Measurements from ENCODE around the gene APPL1.

The APPL1 gene, protein sequence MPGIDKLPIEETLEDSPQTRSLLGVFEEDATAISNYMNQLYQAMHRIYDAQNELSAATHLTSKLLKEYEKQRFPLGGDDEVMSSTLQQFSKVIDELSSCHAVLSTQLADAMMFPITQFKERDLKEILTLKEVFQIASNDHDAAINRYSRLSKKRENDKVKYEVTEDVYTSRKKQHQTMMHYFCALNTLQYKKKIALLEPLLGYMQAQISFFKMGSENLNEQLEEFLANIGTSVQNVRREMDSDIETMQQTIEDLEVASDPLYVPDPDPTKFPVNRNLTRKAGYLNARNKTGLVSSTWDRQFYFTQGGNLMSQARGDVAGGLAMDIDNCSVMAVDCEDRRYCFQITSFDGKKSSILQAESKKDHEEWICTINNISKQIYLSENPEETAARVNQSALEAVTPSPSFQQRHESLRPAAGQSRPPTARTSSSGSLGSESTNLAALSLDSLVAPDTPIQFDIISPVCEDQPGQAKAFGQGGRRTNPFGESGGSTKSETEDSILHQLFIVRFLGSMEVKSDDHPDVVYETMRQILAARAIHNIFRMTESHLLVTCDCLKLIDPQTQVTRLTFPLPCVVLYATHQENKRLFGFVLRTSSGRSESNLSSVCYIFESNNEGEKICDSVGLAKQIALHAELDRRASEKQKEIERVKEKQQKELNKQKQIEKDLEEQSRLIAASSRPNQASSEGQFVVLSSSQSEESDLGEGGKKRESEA

GRCh38 chr3:57227204-57227929 is at the start of gene APPL1:
Gene APPL1, plus strand, starts transcription at chr3:57227729. Its CDS starts 155 bp downstream, at chr3:57227884.
- TF ChIP-seq, protein P1, sequence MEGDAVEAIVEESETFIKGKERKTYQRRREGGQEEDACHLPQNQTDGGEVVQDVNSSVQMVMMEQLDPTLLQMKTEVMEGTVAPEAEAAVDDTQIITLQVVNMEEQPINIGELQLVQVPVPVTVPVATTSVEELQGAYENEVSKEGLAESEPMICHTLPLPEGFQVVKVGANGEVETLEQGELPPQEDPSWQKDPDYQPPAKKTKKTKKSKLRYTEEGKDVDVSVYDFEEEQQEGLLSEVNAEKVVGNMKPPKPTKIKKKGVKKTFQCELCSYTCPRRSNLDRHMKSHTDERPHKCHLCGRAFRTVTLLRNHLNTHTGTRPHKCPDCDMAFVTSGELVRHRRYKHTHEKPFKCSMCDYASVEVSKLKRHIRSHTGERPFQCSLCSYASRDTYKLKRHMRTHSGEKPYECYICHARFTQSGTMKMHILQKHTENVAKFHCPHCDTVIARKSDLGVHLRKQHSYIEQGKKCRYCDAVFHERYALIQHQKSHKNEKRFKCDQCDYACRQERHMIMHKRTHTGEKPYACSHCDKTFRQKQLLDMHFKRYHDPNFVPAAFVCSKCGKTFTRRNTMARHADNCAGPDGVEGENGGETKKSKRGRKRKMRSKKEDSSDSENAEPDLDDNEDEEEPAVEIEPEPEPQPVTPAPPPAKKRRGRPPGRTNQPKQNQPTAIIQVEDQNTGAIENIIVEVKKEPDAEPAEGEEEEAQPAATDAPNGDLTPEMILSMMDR (conservative IDR thresholded peaks at IDR 0.05; ENCODE audit: low read depth, low read length), result no peak
- DNase-seq (ENCODE audit: low read depth), result peak; percentile 75

GRCh38 chr3:57179580-57180410 is 47.7 kb upstream of the APPL1 start:
- no peak for DNase-seq (ENCODE audit: low read depth)
- no peak overlapping the region for H3K4me3 ChIP-seq (ENCODE audit: low read length)
- TF ChIP-seq, protein P1 (conservative IDR thresholded peaks at IDR 0.05; ENCODE audit: low read depth, low read length), result peak; percentile 67

More at GRCh38 chr3:57227204-57227929, at the start of gene APPL1:
- H3K4me3 ChIP-seq (ENCODE audit: low read length), result peak within 1 kb of the TSS; percentile 86

DNA sequence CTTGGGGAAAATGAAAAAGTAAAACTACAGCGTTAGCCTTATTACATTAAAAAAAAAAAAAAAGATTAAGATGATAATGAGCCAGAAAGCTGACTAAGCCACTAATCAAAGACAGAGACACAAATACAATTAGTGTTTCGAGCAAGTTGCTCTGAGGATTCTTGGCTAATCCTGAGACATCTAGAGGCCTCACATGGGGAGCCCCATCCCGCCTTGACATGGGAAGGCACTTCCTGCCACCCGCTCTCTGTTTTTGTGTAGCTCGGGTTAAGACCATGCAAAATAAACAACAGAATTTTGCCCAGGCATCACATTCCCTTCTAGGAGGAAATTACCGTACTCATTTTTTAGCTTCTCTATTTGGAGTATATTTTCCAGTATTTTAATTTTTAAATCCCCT is 43.0 kb upstream of the APPL1 start:
- DNase-seq (ENCODE audit: low read depth), result no peak
- TF ChIP-seq, protein P1 (conservative IDR thresholded peaks at IDR 0.05; ENCODE audit: low read depth, low read length), result no peak
- H3K4me3 ChIP-seq (ENCODE audit: low read length), result no peak overlapping the region

DNA sequence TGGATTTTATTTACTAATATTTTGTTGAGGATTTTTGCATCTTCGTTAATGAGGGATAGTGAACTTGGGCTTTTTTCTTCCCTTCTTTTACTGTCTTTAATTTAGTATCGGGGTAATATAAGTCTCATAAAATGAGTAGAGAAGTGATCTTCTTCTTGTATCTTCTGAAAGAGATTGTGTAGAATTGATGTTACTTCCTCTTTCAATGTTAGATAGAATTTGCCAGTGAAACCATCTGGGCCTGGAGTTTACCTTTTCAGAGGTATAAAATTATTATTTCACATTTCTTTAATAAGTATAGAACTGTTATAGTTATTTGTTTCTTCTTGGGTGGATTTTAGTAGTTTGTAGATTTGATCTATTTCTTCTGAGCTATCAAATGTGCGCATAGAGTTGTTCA is 35.5 kb upstream of the APPL1 start:
- no peak for DNase-seq (ENCODE audit: low read depth)
- no peak overlapping the region for H3K4me3 ChIP-seq (ENCODE audit: low read length)
- TF ChIP-seq, protein P1 (conservative IDR thresholded peaks at IDR 0.05; ENCODE audit: low read depth, low read length), result no peak

GRCh38 chr3:57194641-57195040 is 32.9 kb upstream of the APPL1 start:
- H3K4me3 ChIP-seq (ENCODE audit: low read length), result no peak overlapping the region
- TF ChIP-seq, protein P1 (conservative IDR thresholded peaks at IDR 0.05; ENCODE audit: low read depth, low read length), result no peak

DNA sequence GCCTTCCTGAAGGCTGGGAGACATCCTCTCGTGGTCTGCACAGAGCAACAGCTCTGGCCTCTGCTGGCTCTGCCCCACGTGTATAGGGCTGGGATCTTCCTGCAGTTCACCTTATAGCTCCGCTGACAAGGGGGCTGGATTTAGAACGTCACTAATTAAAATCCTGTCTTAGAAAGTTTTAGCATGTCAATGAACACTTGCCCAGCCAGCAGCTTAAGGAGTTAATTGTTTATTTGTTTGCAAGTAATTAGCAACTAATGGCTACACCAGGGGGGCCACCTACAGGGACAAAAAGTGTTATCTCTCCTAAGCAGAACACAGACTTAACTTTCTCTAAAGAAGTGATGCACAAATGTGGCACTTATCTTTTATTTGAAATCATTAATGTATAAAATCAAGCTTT is 27.6 kb upstream of the APPL1 start, which contains the start of gene HESX1:
Gene HESX1, minus strand, starts transcription at position 84 of the 403 bp plus-strand sequence. Its CDS starts 60 bp downstream, at position 24.
- TF ChIP-seq, protein P1 (conservative IDR thresholded peaks at IDR 0.05; ENCODE audit: low read depth, low read length), result no peak
- no peak for DNase-seq (ENCODE audit: low read depth)

More at GRCh38 chr3:57194641-57195040, 32.9 kb upstream of the APPL1 start:
- no peak for DNase-seq (ENCODE audit: low read depth)

More for the DNA sequence above, 27.6 kb upstream of the APPL1 start, which contains the start of gene HESX1:
- no peak within 1 kb of the TSS for H3K4me3 ChIP-seq (ENCODE audit: low read length)

All from retinal pigment epithelial cell (primary cell).